ENCODE measurements around the gene FCHO2.
"Not testable (repeated sequence)": the region's sequence is repeated elsewhere in the genome, so short reads cannot be mapped to it uniquely, and the experiment has no call there.

DNA sequence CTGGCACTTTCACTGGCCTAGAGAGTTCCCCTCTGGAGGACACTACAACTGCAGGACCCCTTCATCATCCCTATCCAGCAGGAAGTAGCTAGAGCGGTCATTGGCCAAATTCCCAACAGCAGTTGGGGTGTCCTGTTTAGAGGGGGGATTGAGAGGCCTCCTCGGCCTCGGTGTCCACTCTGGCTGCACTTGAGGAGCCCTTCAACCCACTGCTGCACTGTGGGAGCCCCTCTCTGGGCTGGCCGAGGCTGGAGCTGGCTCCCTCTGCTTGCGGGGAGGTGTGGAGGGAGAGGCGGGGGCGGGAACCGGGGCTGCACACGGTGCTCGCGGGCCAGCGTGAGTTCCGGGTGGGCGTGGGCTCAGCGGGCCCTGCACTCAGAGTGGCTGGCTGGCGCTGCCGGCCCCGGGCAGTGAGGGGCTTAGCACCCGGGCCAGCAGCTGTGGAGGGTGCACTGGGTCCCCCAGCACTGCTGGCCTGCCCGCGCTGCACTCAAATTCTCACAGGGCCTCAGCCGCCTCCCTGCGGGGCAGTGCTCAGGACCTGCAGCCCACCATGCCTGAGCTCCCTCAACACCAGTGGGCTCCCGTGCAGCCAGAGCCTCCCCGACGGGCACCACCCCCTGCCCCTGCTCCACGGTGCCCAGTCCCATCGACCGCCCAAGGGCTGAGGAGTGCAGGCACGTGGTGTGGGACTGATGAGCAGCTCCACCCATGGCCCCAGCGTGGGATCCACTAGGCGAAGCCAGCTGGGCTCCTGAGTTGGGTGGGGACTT, 20.7 kb upstream of the FCHO2 start:
- TF ChIP-seq EZH2 (IDR thresholded peaks at IDR 0.05; ENCODE audit: borderline replicate concordance, low read length): not testable (repeated sequence)
- TF ChIP-seq, protein P1, sequence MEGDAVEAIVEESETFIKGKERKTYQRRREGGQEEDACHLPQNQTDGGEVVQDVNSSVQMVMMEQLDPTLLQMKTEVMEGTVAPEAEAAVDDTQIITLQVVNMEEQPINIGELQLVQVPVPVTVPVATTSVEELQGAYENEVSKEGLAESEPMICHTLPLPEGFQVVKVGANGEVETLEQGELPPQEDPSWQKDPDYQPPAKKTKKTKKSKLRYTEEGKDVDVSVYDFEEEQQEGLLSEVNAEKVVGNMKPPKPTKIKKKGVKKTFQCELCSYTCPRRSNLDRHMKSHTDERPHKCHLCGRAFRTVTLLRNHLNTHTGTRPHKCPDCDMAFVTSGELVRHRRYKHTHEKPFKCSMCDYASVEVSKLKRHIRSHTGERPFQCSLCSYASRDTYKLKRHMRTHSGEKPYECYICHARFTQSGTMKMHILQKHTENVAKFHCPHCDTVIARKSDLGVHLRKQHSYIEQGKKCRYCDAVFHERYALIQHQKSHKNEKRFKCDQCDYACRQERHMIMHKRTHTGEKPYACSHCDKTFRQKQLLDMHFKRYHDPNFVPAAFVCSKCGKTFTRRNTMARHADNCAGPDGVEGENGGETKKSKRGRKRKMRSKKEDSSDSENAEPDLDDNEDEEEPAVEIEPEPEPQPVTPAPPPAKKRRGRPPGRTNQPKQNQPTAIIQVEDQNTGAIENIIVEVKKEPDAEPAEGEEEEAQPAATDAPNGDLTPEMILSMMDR (IDR thresholded peaks at IDR 0.05; ENCODE audit: low read length): not testable (repeated sequence)
